Measurements from ENCODE around the gene TSNAXIP1.

The TSNAXIP1 gene

DNA sequence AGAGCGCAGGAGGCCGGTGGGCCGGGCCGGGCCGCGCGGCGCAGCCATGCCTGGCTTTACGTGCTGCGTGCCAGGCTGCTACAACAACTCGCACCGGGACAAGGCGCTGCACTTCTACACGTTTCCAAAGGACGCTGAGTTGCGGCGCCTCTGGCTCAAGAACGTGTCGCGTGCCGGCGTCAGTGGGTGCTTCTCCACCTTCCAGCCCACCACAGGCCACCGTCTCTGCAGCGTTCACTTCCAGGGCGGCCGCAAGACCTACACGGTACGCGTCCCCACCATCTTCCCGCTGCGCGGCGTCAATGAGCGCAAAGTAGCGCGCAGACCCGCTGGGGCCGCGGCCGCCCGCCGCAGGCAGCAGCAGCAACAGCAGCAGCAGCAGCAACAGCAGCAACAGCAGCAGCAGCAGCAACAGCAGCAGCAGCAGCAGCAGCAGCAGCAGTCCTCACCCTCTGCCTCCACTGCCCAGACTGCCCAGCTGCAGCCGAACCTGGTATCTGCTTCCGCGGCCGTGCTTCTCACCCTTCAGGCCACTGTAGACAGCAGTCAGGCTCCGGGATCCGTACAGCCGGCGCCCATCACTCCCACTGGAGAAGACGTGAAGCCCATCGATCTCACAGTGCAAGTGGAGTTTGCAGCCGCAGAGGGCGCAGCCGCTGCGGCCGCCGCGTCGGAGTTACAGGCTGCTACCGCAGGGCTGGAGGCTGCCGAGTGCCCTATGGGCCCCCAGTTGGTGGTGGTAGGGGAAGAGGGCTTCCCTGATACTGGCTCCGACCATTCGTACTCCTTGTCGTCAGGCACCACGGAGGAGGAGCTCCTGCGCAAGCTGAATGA, 36.0 kb downstream of the TSNAXIP1 start (continued):
- TF ChIP-seq, protein P1, sequence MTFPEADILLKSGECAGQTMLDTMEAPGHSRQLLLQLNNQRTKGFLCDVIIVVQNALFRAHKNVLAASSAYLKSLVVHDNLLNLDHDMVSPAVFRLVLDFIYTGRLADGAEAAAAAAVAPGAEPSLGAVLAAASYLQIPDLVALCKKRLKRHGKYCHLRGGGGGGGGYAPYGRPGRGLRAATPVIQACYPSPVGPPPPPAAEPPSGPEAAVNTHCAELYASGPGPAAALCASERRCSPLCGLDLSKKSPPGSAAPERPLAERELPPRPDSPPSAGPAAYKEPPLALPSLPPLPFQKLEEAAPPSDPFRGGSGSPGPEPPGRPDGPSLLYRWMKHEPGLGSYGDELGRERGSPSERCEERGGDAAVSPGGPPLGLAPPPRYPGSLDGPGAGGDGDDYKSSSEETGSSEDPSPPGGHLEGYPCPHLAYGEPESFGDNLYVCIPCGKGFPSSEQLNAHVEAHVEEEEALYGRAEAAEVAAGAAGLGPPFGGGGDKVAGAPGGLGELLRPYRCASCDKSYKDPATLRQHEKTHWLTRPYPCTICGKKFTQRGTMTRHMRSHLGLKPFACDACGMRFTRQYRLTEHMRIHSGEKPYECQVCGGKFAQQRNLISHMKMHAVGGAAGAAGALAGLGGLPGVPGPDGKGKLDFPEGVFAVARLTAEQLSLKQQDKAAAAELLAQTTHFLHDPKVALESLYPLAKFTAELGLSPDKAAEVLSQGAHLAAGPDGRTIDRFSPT (tag by site-specific recombination; IDR thresholded peaks at IDR 0.05), result no peak
- no peak for TF ChIP-seq ZNF544 (tag by site-specific recombination; IDR thresholded peaks at IDR 0.05)
- no peak for TF ChIP-seq ZBTB21 (tag by site-specific recombination; IDR thresholded peaks at IDR 0.05)
- no peak for TF ChIP-seq MYNN (tag by site-specific recombination; IDR thresholded peaks at IDR 0.05; ENCODE audit: borderline replicate concordance)
- TF ChIP-seq GLI4 (tag by site-specific recombination; IDR thresholded peaks at IDR 0.05), result no peak
- TF ChIP-seq ZNF114 (tag by site-specific recombination; IDR thresholded peaks at IDR 0.05), result no peak
- no peak for TF ChIP-seq ZNF324 (tag by site-specific recombination; IDR thresholded peaks at IDR 0.05)
- TF ChIP-seq SP2 (tag by site-specific recombination; IDR thresholded peaks at IDR 0.05), result no peak
- 0 out of 2 replicates have a peak, but pooled peaks have one; percentile 25 for TF ChIP-seq ZBTB11 (tag by site-specific recombination; conservative IDR thresholded peaks at IDR 0.05; ENCODE audit: low read depth)
- TF ChIP-seq HOXC10 (CRISPR knock-in tag; IDR thresholded peaks at IDR 0.05), result no peak
- TF ChIP-seq CTCF (tag by site-specific recombination; IDR thresholded peaks at IDR 0.05), result peak; percentile 74
- peak; percentile 53; the same call in 1 of the 2 replicates for TF ChIP-seq ZNF600 (tag by site-specific recombination; IDR thresholded peaks at IDR 0.05)
- TF ChIP-seq KLF10 (tag by site-specific recombination; IDR thresholded peaks at IDR 0.05), result no peak
- TF ChIP-seq GLI2 (tag by site-specific recombination; IDR thresholded peaks at IDR 0.05; ENCODE audit: borderline replicate concordance, low read depth), result no peak
- no peak for TF ChIP-seq ZFHX2 (tag by site-specific recombination; conservative IDR thresholded peaks at IDR 0.05)
- 0 out of 2 replicates have a peak, but pooled peaks have one; percentile 41 for TF ChIP-seq ZNF501 (tag by site-specific recombination; IDR thresholded peaks at IDR 0.05)
- no peak for TF ChIP-seq SP7 (tag by site-specific recombination; IDR thresholded peaks at IDR 0.05)
- no peak for TF ChIP-seq ZNF596 (tag by site-specific recombination; IDR thresholded peaks at IDR 0.05)
- no peak for TF ChIP-seq ZNF621 (tag by site-specific recombination; IDR thresholded peaks at IDR 0.05)
- TF ChIP-seq ZNF837 (tag by site-specific recombination; IDR thresholded peaks at IDR 0.05), result no peak
- TF ChIP-seq, protein P2, sequence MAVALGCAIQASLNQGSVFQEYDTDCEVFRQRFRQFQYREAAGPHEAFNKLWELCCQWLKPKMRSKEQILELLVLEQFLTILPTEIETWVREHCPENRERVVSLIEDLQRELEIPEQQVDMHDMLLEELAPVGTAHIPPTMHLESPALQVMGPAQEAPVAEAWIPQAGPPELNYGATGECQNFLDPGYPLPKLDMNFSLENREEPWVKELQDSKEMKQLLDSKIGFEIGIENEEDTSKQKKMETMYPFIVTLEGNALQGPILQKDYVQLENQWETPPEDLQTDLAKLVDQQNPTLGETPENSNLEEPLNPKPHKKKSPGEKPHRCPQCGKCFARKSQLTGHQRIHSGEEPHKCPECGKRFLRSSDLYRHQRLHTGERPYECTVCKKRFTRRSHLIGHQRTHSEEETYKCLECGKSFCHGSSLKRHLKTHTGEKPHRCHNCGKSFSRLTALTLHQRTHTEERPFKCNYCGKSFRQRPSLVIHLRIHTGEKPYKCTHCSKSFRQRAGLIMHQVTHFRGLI (tag by site-specific recombination; IDR thresholded peaks at IDR 0.05), result no peak
- TF ChIP-seq ZNF843 (tag by site-specific recombination; IDR thresholded peaks at IDR 0.05), result no peak
- TF ChIP-seq, protein P3, sequence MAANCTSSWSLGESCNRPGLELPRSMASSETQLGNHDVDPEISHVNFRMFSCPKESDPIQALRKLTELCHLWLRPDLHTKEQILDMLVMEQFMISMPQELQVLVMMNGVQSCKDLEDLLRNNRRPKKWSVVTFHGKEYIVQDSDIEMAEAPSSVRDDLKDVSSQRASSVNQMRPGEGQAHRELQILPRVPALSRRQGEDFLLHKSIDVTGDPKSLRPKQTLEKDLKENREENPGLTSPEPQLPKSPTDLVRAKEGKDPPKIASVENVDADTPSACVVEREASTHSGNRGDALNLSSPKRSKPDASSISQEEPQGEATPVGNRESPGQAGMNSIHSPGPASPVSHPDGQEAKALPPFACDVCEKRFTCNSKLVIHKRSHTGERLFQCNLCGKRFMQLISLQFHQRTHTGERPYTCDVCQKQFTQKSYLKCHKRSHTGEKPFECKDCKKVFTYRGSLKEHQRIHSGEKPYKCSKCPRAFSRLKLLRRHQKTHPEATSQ (tag by site-specific recombination; IDR thresholded peaks at IDR 0.05), result 0 out of 2 replicates have a peak, but pooled peaks have one; percentile 43
- 0 out of 2 replicates have a peak, but pooled peaks have one; percentile 12 for TF ChIP-seq PATZ1 (tag by site-specific recombination; IDR thresholded peaks at IDR 0.05)
- TF ChIP-seq, protein P4, sequence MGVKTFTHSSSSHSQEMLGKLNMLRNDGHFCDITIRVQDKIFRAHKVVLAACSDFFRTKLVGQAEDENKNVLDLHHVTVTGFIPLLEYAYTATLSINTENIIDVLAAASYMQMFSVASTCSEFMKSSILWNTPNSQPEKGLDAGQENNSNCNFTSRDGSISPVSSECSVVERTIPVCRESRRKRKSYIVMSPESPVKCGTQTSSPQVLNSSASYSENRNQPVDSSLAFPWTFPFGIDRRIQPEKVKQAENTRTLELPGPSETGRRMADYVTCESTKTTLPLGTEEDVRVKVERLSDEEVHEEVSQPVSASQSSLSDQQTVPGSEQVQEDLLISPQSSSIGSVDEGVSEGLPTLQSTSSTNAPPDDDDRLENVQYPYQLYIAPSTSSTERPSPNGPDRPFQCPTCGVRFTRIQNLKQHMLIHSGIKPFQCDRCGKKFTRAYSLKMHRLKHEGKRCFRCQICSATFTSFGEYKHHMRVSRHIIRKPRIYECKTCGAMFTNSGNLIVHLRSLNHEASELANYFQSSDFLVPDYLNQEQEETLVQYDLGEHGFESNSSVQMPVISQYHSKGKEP (tag by site-specific recombination; IDR thresholded peaks at IDR 0.05), result peak; percentile 97

Measured in HEK293 (cell line).